HCT116 (cell line): Measurements from ENCODE around the gene PLD6.

ENCODE experiments used
- CEBPB ChIP-seq: IDR thresholded peaks from 2 replicates; pipeline ENCODE4 v1.6.1; 2012; ENCODE audit warnings: low read depth
- CTCF ChIP-seq, 3 experiments: fragments of 200-600 bp in 1 of 3; sonication (generic) in 1 of 3; IDR thresholded peaks in 2 of 3; conservative IDR thresholded peaks in 1 of 3; 2 replicates each; pipeline ENCODE4 v1.5.1; 2012 to 2017; ENCODE audit warnings: low read depth in 2 of 3, low read length in 2 of 3, antibody characterized with exemption in 1 of 3, borderline replicate concordance in 1 of 3, control low read depth in 1 of 3, mild to moderate bottlenecking in 1 of 3, mixed read lengths in 1 of 3, mixed run types in 1 of 3, moderate library complexity in 1 of 3; ENCODE audit not compliant: insufficient read depth in 1 of 3
- EZH2phosphoT487 ChIP-seq: fragments of 200-600 bp; IDR thresholded peaks from 2 replicates; pipeline ENCODE4 v1.6.1; 2018; ENCODE audit warnings: antibody characterized with exemption, borderline replicate concordance
- POLR2A ChIP-seq: IDR thresholded peaks from 2 replicates; pipeline ENCODE4 v1.7.0; 2011; ENCODE audit warnings: borderline replicate concordance; ENCODE audit not compliant: insufficient read depth, insufficient read length; ENCODE audit errors: extremely low read depth
- POLR2AphosphoS5 ChIP-seq: IDR thresholded peaks from 2 replicates; pipeline ENCODE4 v1.6.1; 2011; ENCODE audit warnings: mild to moderate bottlenecking, low read depth, low read length, moderate library complexity
- RAD21 ChIP-seq: IDR thresholded peaks from 2 replicates; pipeline ENCODE4 v1.6.1; 2012; ENCODE audit warnings: low read depth, mild to moderate bottlenecking
- REST ChIP-seq: IDR thresholded peaks from 2 replicates; pipeline ENCODE4 v1.6.1; 2012; ENCODE audit warnings: low read depth
- SIN3A ChIP-seq: IDR thresholded peaks from 2 replicates; pipeline ENCODE4 v1.6.1; 2012; ENCODE audit warnings: low read depth
- YY1 ChIP-seq: IDR thresholded peaks from 2 replicates; pipeline ENCODE4 v1.6.1; 2011; ENCODE audit warnings: low read length, low read depth, moderate library complexity, mild to moderate bottlenecking; ENCODE audit not compliant: insufficient replicate concordance; ENCODE audit errors: extremely low read depth
- ZBTB33 ChIP-seq: IDR thresholded peaks from 2 replicates; pipeline ENCODE4 v1.6.1; 2011; ENCODE audit warnings: mild to moderate bottlenecking, low read length, moderate library complexity; ENCODE audit not compliant: insufficient replicate concordance; ENCODE audit errors: extremely low read depth
- ZFX ChIP-seq: fragments of 450-650 bp; IDR thresholded peaks from 2 replicates; pipeline ENCODE4 v1.6.1; 2017
- ZNF274 ChIP-seq: fragments of 200-500 bp; sonication (Bioruptor generic); IDR thresholded peaks from 2 replicates; pipeline ENCODE4 v1.6.1; 2014; ENCODE audit warnings: mild to moderate bottlenecking, low read depth, low read length, inconsistent platforms

- no peak for TF ChIP-seq CEBPB
- no peak for TF ChIP-seq POLR2A
- TF ChIP-seq CTCF (IDR thresholded peaks at IDR 0.05 in 2 of 3, conservative IDR thresholded peaks at IDR 0.05 in 1 of 3; ENCODE audit: borderline replicate concordance in 1 of 3, insufficient read depth in 1 of 3, low read depth in 2 of 3, low read length in 2 of 3): no peak
- no peak for TF ChIP-seq REST
- TF ChIP-seq ZNF274: no peak
- TF ChIP-seq RAD21: no peak
- TF ChIP-seq YY1: no peak
- TF ChIP-seq POLR2AphosphoS5: no peak
- TF ChIP-seq EZH2phosphoT487: no peak
- TF ChIP-seq ZBTB33: no peak
- TF ChIP-seq ZFX: no peak
- TF ChIP-seq SIN3A: no peak
Observed at GRCh38 chr17:17190188-17190587, 15.9 kb downstream of the PLD6 start.
